ENCODE measurements around the gene SULT1E1. TPM values are rescaled to one million over a fixed set of nuclear protein-coding genes. Genes with fewer than 3 reads are reported as not detected.

The SULT1E1 gene
- total RNA-seq, 1 experiment from 2014 or later: not detected

DNA sequence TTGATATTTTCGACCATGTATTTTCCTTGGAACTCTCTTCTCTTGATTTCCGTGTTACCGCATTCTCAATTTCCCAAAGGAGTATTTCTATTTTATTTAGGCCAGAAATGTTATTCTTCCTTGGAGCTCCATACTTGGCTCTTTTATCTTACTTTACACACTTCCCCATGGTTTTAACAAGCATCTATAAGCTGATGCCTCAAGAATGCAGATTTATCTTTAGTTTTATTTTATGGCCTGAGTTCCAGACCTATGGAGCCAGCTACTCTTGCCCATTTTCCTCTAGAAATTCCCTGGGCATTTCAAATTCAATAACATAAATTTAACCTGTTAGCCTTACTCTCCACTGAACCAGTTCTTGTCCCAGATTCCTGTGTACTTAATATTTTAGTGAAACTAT, 43.7 kb downstream of the SULT1E1 start:
- ATAC-seq (no peak), DNase-seq (ENCODE audit: low spot score) (no peak)
- H3K27me3 Mint-ChIP-seq (ENCODE audit: low read depth): no peaks in the 10 kb centered on the region
- no peak overlapping the region for H3K4me3 Mint-ChIP-seq
- TF ChIP-seq ZMAT4 (CRISPR knock-in tag; IDR thresholded peaks at IDR 0.05) (no peak), NR1H2 (CRISPR knock-in tag; IDR thresholded peaks at IDR 0.05) (no peak), ESRRA (CRISPR knock-in tag; IDR thresholded peaks at IDR 0.05; ENCODE audit: borderline replicate concordance) (no peak), ZBTB21 (CRISPR knock-in tag; IDR thresholded peaks at IDR 0.05; ENCODE audit: borderline replicate concordance) (no peak), GABPB1 (CRISPR knock-in tag; IDR thresholded peaks at IDR 0.05) (no peak), TEAD1 (CRISPR knock-in tag; IDR thresholded peaks at IDR 0.05) (no peak), SP1 (CRISPR knock-in tag; conservative IDR thresholded peaks at IDR 0.05) (no peak), PRRX2 (CRISPR knock-in tag; IDR thresholded peaks at IDR 0.05) (no peak), CREM (CRISPR knock-in tag; IDR thresholded peaks at IDR 0.05) (no peak)
- TF ChIP-seq, protein P1, sequence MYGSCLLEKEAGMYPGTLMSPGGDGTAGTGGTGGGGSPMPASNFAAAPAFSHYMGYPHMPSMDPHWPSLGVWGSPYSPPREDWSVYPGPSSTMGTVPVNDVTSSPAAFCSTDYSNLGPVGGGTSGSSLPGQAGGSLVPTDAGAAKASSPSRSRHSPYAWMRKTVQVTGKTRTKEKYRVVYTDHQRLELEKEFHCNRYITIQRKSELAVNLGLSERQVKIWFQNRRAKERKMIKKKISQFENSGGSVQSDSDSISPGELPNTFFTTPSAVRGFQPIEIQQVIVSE (CRISPR knock-in tag; IDR thresholded peaks at IDR 0.05; ENCODE audit: borderline replicate concordance): no peak
- TF ChIP-seq, protein P2, sequence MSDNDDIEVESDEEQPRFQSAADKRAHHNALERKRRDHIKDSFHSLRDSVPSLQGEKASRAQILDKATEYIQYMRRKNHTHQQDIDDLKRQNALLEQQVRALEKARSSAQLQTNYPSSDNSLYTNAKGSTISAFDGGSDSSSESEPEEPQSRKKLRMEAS (CRISPR knock-in tag; IDR thresholded peaks at IDR 0.05): no peak
- TF ChIP-seq, protein P3, sequence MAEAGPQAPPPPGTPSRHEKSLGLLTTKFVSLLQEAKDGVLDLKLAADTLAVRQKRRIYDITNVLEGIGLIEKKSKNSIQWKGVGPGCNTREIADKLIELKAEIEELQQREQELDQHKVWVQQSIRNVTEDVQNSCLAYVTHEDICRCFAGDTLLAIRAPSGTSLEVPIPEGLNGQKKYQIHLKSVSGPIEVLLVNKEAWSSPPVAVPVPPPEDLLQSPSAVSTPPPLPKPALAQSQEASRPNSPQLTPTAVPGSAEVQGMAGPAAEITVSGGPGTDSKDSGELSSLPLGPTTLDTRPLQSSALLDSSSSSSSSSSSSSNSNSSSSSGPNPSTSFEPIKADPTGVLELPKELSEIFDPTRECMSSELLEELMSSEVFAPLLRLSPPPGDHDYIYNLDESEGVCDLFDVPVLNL (CRISPR knock-in tag; IDR thresholded peaks at IDR 0.05; ENCODE audit: borderline replicate concordance, low read depth): no peak
- TF ChIP-seq, protein P4, sequence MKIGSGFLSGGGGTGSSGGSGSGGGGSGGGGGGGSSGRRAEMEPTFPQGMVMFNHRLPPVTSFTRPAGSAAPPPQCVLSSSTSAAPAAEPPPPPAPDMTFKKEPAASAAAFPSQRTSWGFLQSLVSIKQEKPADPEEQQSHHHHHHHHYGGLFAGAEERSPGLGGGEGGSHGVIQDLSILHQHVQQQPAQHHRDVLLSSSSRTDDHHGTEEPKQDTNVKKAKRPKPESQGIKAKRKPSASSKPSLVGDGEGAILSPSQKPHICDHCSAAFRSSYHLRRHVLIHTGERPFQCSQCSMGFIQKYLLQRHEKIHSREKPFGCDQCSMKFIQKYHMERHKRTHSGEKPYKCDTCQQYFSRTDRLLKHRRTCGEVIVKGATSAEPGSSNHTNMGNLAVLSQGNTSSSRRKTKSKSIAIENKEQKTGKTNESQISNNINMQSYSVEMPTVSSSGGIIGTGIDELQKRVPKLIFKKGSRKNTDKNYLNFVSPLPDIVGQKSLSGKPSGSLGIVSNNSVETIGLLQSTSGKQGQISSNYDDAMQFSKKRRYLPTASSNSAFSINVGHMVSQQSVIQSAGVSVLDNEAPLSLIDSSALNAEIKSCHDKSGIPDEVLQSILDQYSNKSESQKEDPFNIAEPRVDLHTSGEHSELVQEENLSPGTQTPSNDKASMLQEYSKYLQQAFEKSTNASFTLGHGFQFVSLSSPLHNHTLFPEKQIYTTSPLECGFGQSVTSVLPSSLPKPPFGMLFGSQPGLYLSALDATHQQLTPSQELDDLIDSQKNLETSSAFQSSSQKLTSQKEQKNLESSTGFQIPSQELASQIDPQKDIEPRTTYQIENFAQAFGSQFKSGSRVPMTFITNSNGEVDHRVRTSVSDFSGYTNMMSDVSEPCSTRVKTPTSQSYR (CRISPR knock-in tag; IDR thresholded peaks at IDR 0.05): no peak
- POLR2A ChIA-PET: no interaction called here
- no peaks in the 10 kb centered on the region for H3K9me3 Mint-ChIP-seq
- no peaks in the 10 kb centered on the region for H3K36me3 Mint-ChIP-seq
- no peak overlapping the region for H3K27ac Mint-ChIP-seq
- CTCF ChIA-PET: no interaction called here
- H3K4me1 Mint-ChIP-seq: no peaks in the 10 kb centered on the region

DNA sequence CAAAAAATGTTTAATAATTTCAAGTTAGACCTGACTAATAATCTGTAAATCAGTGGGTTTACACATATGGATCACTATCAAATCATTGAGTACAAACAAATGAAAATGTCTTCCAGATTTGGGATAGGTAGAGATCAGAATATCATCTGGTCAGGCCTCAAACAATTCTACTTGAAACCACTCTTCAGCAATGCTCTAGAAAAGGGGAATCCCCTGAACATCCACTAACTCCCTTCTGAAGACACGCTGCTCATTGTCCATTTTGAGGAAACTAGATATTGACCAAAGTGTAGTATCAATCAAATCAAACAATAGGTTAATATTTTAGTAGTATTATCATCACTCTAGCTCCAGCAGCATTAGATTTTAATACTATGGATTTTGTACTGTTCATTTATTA, 46.3 kb downstream of the SULT1E1 start:
- Mint-ChIP-seq H3K27me3 (ENCODE audit: low read depth) (no peaks in the 10 kb centered on the region), H3K4me1 (peaks cover 4% of the 10 kb centered on the region), H3K27ac (no peak overlapping the region), H3K4me3 (no peak overlapping the region), H3K9me3 (0 out of 2 replicates have a peak, but pooled peaks cover under 1% of the 10 kb centered on the region), H3K36me3 (no peaks in the 10 kb centered on the region)
- no peak for DNase-seq (ENCODE audit: low spot score)
- CTCF ChIA-PET: no interaction called here
- POLR2A ChIA-PET: no interaction called here
- ATAC-seq: no peak
- TF ChIP-seq RELA (CRISPR knock-in tag; IDR thresholded peaks at IDR 0.05; ENCODE audit: borderline replicate concordance) (no peak), HMGXB4 (CRISPR knock-in tag; IDR thresholded peaks at IDR 0.05) (no peak), ZNF219 (CRISPR knock-in tag; IDR thresholded peaks at IDR 0.05; ENCODE audit: borderline replicate concordance) (no peak), FOXJ3 (CRISPR knock-in tag; IDR thresholded peaks at IDR 0.05; ENCODE audit: borderline replicate concordance) (no peak), ZNF232 (CRISPR knock-in tag; IDR thresholded peaks at IDR 0.05) (no peak), PRRX2 (CRISPR knock-in tag; IDR thresholded peaks at IDR 0.05) (no peak), ZNF396 (CRISPR knock-in tag; IDR thresholded peaks at IDR 0.05; ENCODE audit: borderline replicate concordance) (no peak), HMGA2 (CRISPR knock-in tag; IDR thresholded peaks at IDR 0.05) (no peak), EMX1 (CRISPR knock-in tag; IDR thresholded peaks at IDR 0.05) (no peak), ZNF317 (CRISPR knock-in tag; IDR thresholded peaks at IDR 0.05; ENCODE audit: borderline replicate concordance, low read depth) (no peak)
- TF ChIP-seq, protein P5, sequence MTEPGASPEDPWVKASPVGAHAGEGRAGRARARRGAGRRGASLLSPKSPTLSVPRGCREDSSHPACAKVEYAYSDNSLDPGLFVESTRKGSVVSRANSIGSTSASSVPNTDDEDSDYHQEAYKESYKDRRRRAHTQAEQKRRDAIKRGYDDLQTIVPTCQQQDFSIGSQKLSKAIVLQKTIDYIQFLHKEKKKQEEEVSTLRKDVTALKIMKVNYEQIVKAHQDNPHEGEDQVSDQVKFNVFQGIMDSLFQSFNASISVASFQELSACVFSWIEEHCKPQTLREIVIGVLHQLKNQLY (CRISPR knock-in tag; IDR thresholded peaks at IDR 0.05): no peak
- TF ChIP-seq, protein P6, sequence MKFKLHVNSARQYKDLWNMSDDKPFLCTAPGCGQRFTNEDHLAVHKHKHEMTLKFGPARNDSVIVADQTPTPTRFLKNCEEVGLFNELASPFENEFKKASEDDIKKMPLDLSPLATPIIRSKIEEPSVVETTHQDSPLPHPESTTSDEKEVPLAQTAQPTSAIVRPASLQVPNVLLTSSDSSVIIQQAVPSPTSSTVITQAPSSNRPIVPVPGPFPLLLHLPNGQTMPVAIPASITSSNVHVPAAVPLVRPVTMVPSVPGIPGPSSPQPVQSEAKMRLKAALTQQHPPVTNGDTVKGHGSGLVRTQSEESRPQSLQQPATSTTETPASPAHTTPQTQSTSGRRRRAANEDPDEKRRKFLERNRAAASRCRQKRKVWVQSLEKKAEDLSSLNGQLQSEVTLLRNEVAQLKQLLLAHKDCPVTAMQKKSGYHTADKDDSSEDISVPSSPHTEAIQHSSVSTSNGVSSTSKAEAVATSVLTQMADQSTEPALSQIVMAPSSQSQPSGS (CRISPR knock-in tag; IDR thresholded peaks at IDR 0.05; ENCODE audit: borderline replicate concordance, low read depth): no peak
- TF ChIP-seq, protein P7, sequence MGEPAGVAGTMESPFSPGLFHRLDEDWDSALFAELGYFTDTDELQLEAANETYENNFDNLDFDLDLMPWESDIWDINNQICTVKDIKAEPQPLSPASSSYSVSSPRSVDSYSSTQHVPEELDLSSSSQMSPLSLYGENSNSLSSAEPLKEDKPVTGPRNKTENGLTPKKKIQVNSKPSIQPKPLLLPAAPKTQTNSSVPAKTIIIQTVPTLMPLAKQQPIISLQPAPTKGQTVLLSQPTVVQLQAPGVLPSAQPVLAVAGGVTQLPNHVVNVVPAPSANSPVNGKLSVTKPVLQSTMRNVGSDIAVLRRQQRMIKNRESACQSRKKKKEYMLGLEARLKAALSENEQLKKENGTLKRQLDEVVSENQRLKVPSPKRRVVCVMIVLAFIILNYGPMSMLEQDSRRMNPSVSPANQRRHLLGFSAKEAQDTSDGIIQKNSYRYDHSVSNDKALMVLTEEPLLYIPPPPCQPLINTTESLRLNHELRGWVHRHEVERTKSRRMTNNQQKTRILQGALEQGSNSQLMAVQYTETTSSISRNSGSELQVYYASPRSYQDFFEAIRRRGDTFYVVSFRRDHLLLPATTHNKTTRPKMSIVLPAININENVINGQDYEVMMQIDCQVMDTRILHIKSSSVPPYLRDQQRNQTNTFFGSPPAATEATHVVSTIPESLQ (CRISPR knock-in tag; IDR thresholded peaks at IDR 0.05): no peak
